HG03442 (cell line): ENCODE measurements around the gene CAMK1D.
A peak's percentile ranks its signal among the peaks of the same experiment; 100 is the strongest.
"Not testable (repeated sequence)": the region's sequence is repeated elsewhere in the genome, so short reads cannot be mapped to it uniquely, and the experiment has no call there.

Experiments
- ATAC-seq: cut with Tn5 transposase; IDR thresholded peaks from one replicate; pipeline ENCODE4 v1.9.1; 2021; ENCODE audit warnings: mild to moderate bottlenecking, moderate library complexity; ENCODE audit not compliant: unreplicated experiment

Gene CAMK1D

GRCh38 chr10:12348870-12349628, at the start of gene CAMK1D:
TSS of gene CAMK1D (plus strand) at chr10:12349547.
- peak; percentile 39 for ATAC-seq

GRCh38 chr10:12301036-12301435, 48.3 kb upstream of the CAMK1D start:
- not testable (repeated sequence) for ATAC-seq

GRCh38 chr10:12308057-12308456, 41.3 kb upstream of the CAMK1D start:
- ATAC-seq: no peak

GRCh38 chr10:12308736-12309375, 40.5 kb upstream of the CAMK1D start:
- no peak for ATAC-seq

- ATAC-seq: not testable (repeated sequence)
Measured at GRCh38 chr10:12309783-12310182, 39.6 kb upstream of the CAMK1D start.

GRCh38 chr10:12314836-12315235, 34.5 kb upstream of the CAMK1D start:
- ATAC-seq: no peak

- ATAC-seq: no peak
Measured at GRCh38 chr10:12319076-12319475, 30.3 kb upstream of the CAMK1D start.

- ATAC-seq: no peak
Measured at GRCh38 chr10:12320892-12321291, 28.5 kb upstream of the CAMK1D start.

- ATAC-seq: no peak
Measured at GRCh38 chr10:12321641-12322040, 27.7 kb upstream of the CAMK1D start.

GRCh38 chr10:12322583-12323131, 26.7 kb upstream of the CAMK1D start:
- ATAC-seq: no peak

GRCh38 chr10:12324530-12324929, 24.8 kb upstream of the CAMK1D start:
- ATAC-seq: no peak

GRCh38 chr10:12327074-12327473, 22.3 kb upstream of the CAMK1D start:
- ATAC-seq: no peak

- no peak for ATAC-seq
Measured at GRCh38 chr10:12327476-12327875, 21.9 kb upstream of the CAMK1D start.

- not testable (repeated sequence) for ATAC-seq
Measured at GRCh38 chr10:12328312-12328711, 21.0 kb upstream of the CAMK1D start.

- no peak for ATAC-seq
Measured at GRCh38 chr10:12332572-12333379, 16.6 kb upstream of the CAMK1D start.

- peak; percentile 81 for ATAC-seq
Measured at GRCh38 chr10:12333380-12334185, 15.8 kb upstream of the CAMK1D start.

- ATAC-seq: no peak
Measured at GRCh38 chr10:12334186-12334530, 15.2 kb upstream of the CAMK1D start.

GRCh38 chr10:12335169-12335568, 14.2 kb upstream of the CAMK1D start:
- not testable (repeated sequence) for ATAC-seq

- ATAC-seq: no peak
Measured at GRCh38 chr10:12337453-12338372, 11.6 kb upstream of the CAMK1D start.

GRCh38 chr10:12338981-12339380, 10.4 kb upstream of the CAMK1D start:
- no peak for ATAC-seq
